ENCODE data around the gene TADA3. TPM values are rescaled to one million over a fixed set of nuclear protein-coding genes. Genes with fewer than 3 reads are reported as not detected.

TADA3 gene
- total and polyA plus RNA-seq, 2 donors (not counting 1 experiment from before 2014, with no cell fraction given), result 51.2 to 87.9 TPM

DNA sequence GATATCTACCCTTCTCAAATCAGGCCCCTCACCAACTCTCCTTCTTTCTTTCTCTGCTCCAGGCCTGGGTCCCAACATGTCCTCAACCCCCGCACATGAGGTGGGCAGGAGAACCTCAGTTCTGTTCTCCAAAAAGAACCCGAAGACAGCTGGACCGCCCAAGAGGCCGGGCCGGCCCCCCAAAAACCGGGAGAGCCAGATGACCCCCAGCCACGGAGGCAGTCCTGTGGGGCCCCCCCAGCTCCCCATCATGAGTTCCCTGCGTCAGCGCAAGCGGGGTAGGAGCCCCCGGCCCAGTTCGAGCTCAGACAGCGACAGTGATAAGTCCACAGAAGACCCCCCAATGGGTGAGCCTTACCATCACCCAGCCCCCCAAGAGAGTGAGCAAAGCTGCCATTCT, 48.1 kb downstream of the TADA3 start:
- no peak overlapping the region for H2AFZ ChIP-seq (ENCODE audit: low read length)
- DNase-seq (ENCODE audit: low read depth in 2 of 2), result no peak
- H3K4me3 ChIP-seq (replicated peaks in 1 of 4; ENCODE audit: control extremely low read depth in 1 of 4, insufficient read depth in 1 of 4, low read depth in 3 of 4, low read length in 4 of 4), result no peak overlapping the region
- peaks cover 47% of the 10 kb centered on the region for H3K36me3 ChIP-seq (ENCODE audit: control insufficient read depth, insufficient read depth, low read length)
- no peaks in the 10 kb centered on the region for H3K9me3 ChIP-seq (ENCODE audit: control insufficient read depth, insufficient read depth, low read depth, low read length)
- TF ChIP-seq EZH2 (IDR thresholded peaks at IDR 0.05; ENCODE audit: low read length, missing control alignments), result no peak
- TF ChIP-seq, protein P1, sequence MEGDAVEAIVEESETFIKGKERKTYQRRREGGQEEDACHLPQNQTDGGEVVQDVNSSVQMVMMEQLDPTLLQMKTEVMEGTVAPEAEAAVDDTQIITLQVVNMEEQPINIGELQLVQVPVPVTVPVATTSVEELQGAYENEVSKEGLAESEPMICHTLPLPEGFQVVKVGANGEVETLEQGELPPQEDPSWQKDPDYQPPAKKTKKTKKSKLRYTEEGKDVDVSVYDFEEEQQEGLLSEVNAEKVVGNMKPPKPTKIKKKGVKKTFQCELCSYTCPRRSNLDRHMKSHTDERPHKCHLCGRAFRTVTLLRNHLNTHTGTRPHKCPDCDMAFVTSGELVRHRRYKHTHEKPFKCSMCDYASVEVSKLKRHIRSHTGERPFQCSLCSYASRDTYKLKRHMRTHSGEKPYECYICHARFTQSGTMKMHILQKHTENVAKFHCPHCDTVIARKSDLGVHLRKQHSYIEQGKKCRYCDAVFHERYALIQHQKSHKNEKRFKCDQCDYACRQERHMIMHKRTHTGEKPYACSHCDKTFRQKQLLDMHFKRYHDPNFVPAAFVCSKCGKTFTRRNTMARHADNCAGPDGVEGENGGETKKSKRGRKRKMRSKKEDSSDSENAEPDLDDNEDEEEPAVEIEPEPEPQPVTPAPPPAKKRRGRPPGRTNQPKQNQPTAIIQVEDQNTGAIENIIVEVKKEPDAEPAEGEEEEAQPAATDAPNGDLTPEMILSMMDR (conservative IDR thresholded peaks at IDR 0.05 in 1 of 2, IDR thresholded peaks at IDR 0.05 in 1 of 2; ENCODE audit: low read depth in 1 of 2, low read length in 2 of 2), result no peak
- H3K27ac ChIP-seq (ENCODE audit: insufficient read depth, low read length), result no peak overlapping the region
- H3K27me3 ChIP-seq (ENCODE audit: control insufficient read depth, insufficient read depth, low read length), result no peaks in the 10 kb centered on the region
- no peaks in the 10 kb centered on the region for H4K20me1 ChIP-seq (ENCODE audit: control insufficient read depth, extremely low read depth, insufficient read depth, low read length)
- H3K79me2 ChIP-seq (ENCODE audit: control insufficient read depth, insufficient read depth, low read length), result peaks cover 2% of the 10 kb centered on the region
- H3K9ac ChIP-seq (ENCODE audit: insufficient read depth, low read length), result no peak overlapping the region
- H3K4me1 ChIP-seq (ENCODE audit: control insufficient read depth, extremely low read depth, insufficient read depth, low read length), result peaks cover 11% of the 10 kb centered on the region
- H3K4me2 ChIP-seq (ENCODE audit: extremely low read depth, insufficient read depth, low read length), result no peak overlapping the region

DNA sequence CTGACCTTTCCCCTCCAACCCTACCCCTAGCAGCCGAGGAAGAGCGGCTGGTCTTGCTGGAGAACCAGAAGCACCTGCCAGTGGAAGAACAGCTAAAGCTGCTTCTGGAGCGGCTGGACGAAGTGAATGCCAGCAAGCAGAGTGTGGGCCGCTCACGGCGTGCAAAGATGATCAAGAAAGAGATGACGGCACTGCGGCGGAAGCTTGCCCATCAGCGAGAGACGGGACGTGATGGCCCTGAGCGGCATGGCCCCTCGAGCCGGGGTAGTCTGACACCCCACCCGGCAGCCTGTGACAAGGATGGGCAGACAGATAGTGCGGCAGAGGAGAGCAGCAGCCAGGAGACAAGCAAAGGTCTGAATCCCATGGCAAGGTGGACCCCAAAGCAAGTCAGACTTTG, 48.7 kb downstream of the TADA3 start:
- no peak overlapping the region for H3K4me3 ChIP-seq (replicated peaks in 1 of 4; ENCODE audit: control extremely low read depth in 1 of 4, insufficient read depth in 1 of 4, low read depth in 3 of 4, low read length in 4 of 4)
- no peak for DNase-seq (ENCODE audit: low read depth in 2 of 2)
- H3K9me3 ChIP-seq (ENCODE audit: control insufficient read depth, insufficient read depth, low read depth, low read length), result no peaks in the 10 kb centered on the region
- TF ChIP-seq, protein P1 (conservative IDR thresholded peaks at IDR 0.05 in 1 of 2, IDR thresholded peaks at IDR 0.05 in 1 of 2; ENCODE audit: low read depth in 1 of 2, low read length in 2 of 2), result no peak
- TF ChIP-seq EZH2 (IDR thresholded peaks at IDR 0.05; ENCODE audit: low read length, missing control alignments), result no peak
- no peak overlapping the region for H3K27ac ChIP-seq (ENCODE audit: insufficient read depth, low read length)
- no peak overlapping the region for H3K4me2 ChIP-seq (ENCODE audit: extremely low read depth, insufficient read depth, low read length)
- peaks cover 51% of the 10 kb centered on the region for H3K36me3 ChIP-seq (ENCODE audit: control insufficient read depth, insufficient read depth, low read length)
- peaks cover 8% of the 10 kb centered on the region for H3K4me1 ChIP-seq (ENCODE audit: control insufficient read depth, extremely low read depth, insufficient read depth, low read length)
- peaks cover 3% of the 10 kb centered on the region for H3K79me2 ChIP-seq (ENCODE audit: control insufficient read depth, insufficient read depth, low read length)
- no peak overlapping the region for H2AFZ ChIP-seq (ENCODE audit: low read length)
- no peaks in the 10 kb centered on the region for H3K27me3 ChIP-seq (ENCODE audit: control insufficient read depth, insufficient read depth, low read length)
- H4K20me1 ChIP-seq (ENCODE audit: control insufficient read depth, extremely low read depth, insufficient read depth, low read length), result no peaks in the 10 kb centered on the region
- H3K9ac ChIP-seq (ENCODE audit: insufficient read depth, low read length), result no peak overlapping the region

DNA sequence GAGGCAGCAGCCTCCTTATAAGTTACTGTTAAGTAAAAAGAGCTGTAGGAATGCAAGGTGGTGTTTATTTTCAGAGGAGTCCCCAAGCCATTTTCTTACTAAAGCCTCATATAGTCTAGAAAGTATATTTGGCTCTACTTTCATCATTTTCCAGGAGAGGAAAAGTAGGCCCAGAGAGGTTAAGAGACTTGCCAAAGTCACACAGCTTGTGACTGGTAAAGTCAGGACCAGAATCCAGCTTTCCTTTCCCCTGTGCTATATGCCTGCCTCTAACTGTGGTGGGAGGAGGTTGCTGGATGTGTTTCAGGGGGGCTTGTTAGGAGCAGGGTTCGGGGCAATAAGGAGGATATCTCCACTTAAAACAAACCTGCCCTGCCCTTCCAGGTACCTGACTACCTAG, 49.7 kb downstream of the TADA3 start:
- H3K9ac ChIP-seq (ENCODE audit: insufficient read depth, low read length), result no peak overlapping the region
- H3K4me3 ChIP-seq (replicated peaks in 1 of 4; ENCODE audit: control extremely low read depth in 1 of 4, insufficient read depth in 1 of 4, low read depth in 3 of 4, low read length in 4 of 4), result no peak overlapping the region

More for the DNA sequence above, 49.7 kb downstream of the TADA3 start:
- no peak for DNase-seq (ENCODE audit: low read depth in 2 of 2)
- TF ChIP-seq, protein P1 (conservative IDR thresholded peaks at IDR 0.05 in 1 of 2, IDR thresholded peaks at IDR 0.05 in 1 of 2; ENCODE audit: low read depth in 1 of 2, low read length in 2 of 2), result no peak
- no peak for TF ChIP-seq EZH2 (IDR thresholded peaks at IDR 0.05; ENCODE audit: low read length, missing control alignments)
- no peaks in the 10 kb centered on the region for H4K20me1 ChIP-seq (ENCODE audit: control insufficient read depth, extremely low read depth, insufficient read depth, low read length)
- H3K4me1 ChIP-seq (ENCODE audit: control insufficient read depth, extremely low read depth, insufficient read depth, low read length), result peaks cover 8% of the 10 kb centered on the region
- H3K9me3 ChIP-seq (ENCODE audit: control insufficient read depth, insufficient read depth, low read depth, low read length), result no peaks in the 10 kb centered on the region
- no peaks in the 10 kb centered on the region for H3K27me3 ChIP-seq (ENCODE audit: control insufficient read depth, insufficient read depth, low read length)
- peaks cover 57% of the 10 kb centered on the region for H3K36me3 ChIP-seq (ENCODE audit: control insufficient read depth, insufficient read depth, low read length)
- peaks cover 5% of the 10 kb centered on the region for H3K79me2 ChIP-seq (ENCODE audit: control insufficient read depth, insufficient read depth, low read length)
- H2AFZ ChIP-seq (ENCODE audit: low read length), result no peak overlapping the region
- no peak overlapping the region for H3K27ac ChIP-seq (ENCODE audit: insufficient read depth, low read length)
- no peak overlapping the region for H3K4me2 ChIP-seq (ENCODE audit: extremely low read depth, insufficient read depth, low read length)

Measured in fibroblast of lung (primary cell).